Measurements from ENCODE around the gene E2F6. TPM values are rescaled to one million over a fixed set of nuclear protein-coding genes. Genes with fewer than 3 reads are reported as not detected.

E2F6 gene
- total and polyA plus RNA-seq, 2 of the 13 experiments (the other 11 are each of a cell fraction or from before 2014, with no cell fraction given) = 27.3 to 36.0 TPM

- TF ChIP-seq MNT (IDR thresholded peaks at IDR 0.05) (no peak), HIC2 (CRISPR knock-in tag; IDR thresholded peaks at IDR 0.05; ENCODE audit: low read depth) (peak; percentile 97), NCOA5 (CRISPR knock-in tag; IDR thresholded peaks at IDR 0.05) (no peak), CHD4 (IDR thresholded peaks at IDR 0.05; ENCODE audit: borderline replicate concordance, low read length) (no peak; the same call in 1 of the 2 replicates), ASH2L (IDR thresholded peaks at IDR 0.05; ENCODE audit: insufficient read length, low read depth, low read length) (no peak), ELK4 (CRISPR knock-in tag; IDR thresholded peaks at IDR 0.05; ENCODE audit: borderline replicate concordance) (no peak), ZNF33A (CRISPR knock-in tag; IDR thresholded peaks at IDR 0.05; ENCODE audit: borderline replicate concordance) (no peak), GATA4 (IDR thresholded peaks at IDR 0.05; ENCODE audit: borderline replicate concordance, low read depth) (no peak), ZNF24 (IDR thresholded peaks at IDR 0.05) (no peak), ETS1 (CRISPR knock-in tag; IDR thresholded peaks at IDR 0.05) (no peak), RCOR2 (CRISPR knock-in tag; IDR thresholded peaks at IDR 0.05) (no peak), TEAD3 (CRISPR knock-in tag; optimal IDR thresholded peaks at IDR 0.05; ENCODE audit: borderline replicate concordance) (no peak), ARNT2 (CRISPR knock-in tag; IDR thresholded peaks at IDR 0.05; ENCODE audit: low read depth) (no peak; the same call in 1 of the 2 replicates), MIER3 (CRISPR knock-in tag; IDR thresholded peaks at IDR 0.05; ENCODE audit: borderline replicate concordance) (no peak), ARID4A (CRISPR knock-in tag; IDR thresholded peaks at IDR 0.05; ENCODE audit: borderline replicate concordance) (0 out of 2 replicates have a peak, but pooled peaks have one; percentile 59), ZXDC (CRISPR knock-in tag; IDR thresholded peaks at IDR 0.05) (no peak; the same call in 1 of the 2 replicates)
Measured at GRCh38 chr2:11498543-11499034, 32.6 kb upstream of the E2F6 start (continued).

Data from HepG2 (cell line).